Mucosa of descending colon (tissue), 3 donors: ENCODE results near the gene CX3CL1. TPM values are rescaled to one million over a fixed set of nuclear protein-coding genes. Genes with fewer than 3 reads are reported as not detected.
A peak's percentile ranks its signal among the peaks of the same experiment; 100 is the strongest.
"Not testable (repeated sequence)": the region's sequence is repeated elsewhere in the genome, so short reads cannot be mapped to it uniquely, and the experiment has no call there.

Experiments
- ATAC-seq: fragments of 200-7000 bp; cut with Tn5 transposase; one replicate; pipeline ENCODE4 v1.9.1; 2020; ENCODE audit warnings: mild to moderate bottlenecking, moderate library complexity
- DNase-seq, 3 donors: peaks; one replicate each; pipeline ENCODE4 v3.0.0-alpha.2; 2020
- H3K36me3 ChIP-seq: fragments of 200-600 bp; one replicate; pipeline ENCODE4 v1.8.0; 2021; ENCODE audit warnings: low read depth, mild to moderate bottlenecking
- H3K4me1 ChIP-seq: fragments of 200-600 bp; one replicate; pipeline ENCODE4 v1.8.0; 2021; ENCODE audit warnings: low read depth, mild to moderate bottlenecking
- H3K4me3 ChIP-seq: fragments of 200-600 bp; one replicate; pipeline ENCODE4 v1.8.0; 2021; ENCODE audit warnings: mild to moderate bottlenecking
- H3K9me3 ChIP-seq: fragments of 200-600 bp; one replicate; pipeline ENCODE4 v1.8.0; 2021; ENCODE audit warnings: mild to moderate bottlenecking
- intact Hi-C, 2 donors: fragments of 100-400 bp; cut with DNase I in 1 of 2; cut with micrococcal nuclease in 1 of 2; formaldehyde crosslinking; loops; one replicate each; pipeline versions ENCODE4 v1.11.0 to v1.11.1; 2022; cut with DNase I, micrococcal nuclease
- total RNA-seq, 3 donors: library from RNA; stranded (reverse); fragmentation: NEBNext Ultra II Directional in 2 of 3; extraction: Animal tissue kit (Norgen Biotek cat#: 25700) in 2 of 3; gene quantifications; one replicate each; pipeline versions ENCODE4 v1.2.1 to v1.2.4, GENCODE V29; 2021 to 2023
- TF ChIP-seq, protein P1 (sequence below): fragments of 200-600 bp; IDR thresholded peaks from one replicate; pipeline ENCODE4 v1.8.0; 2022; ENCODE audit warnings: antibody characterized with exemption, mild to moderate bottlenecking
- donor health status: DM: no; HTN: no; CAD: no; lungs with moderate emphysema.
- donor health status: DM: no; HTN: no; CAD: no.
- donor health status: DM: no; HTN: yes; CAD: no.

CX3CL1 gene
- total RNA-seq, 3 donors from 2014 or later, result 2.6 to 10.5 (median 3.5) TPM

DNA sequence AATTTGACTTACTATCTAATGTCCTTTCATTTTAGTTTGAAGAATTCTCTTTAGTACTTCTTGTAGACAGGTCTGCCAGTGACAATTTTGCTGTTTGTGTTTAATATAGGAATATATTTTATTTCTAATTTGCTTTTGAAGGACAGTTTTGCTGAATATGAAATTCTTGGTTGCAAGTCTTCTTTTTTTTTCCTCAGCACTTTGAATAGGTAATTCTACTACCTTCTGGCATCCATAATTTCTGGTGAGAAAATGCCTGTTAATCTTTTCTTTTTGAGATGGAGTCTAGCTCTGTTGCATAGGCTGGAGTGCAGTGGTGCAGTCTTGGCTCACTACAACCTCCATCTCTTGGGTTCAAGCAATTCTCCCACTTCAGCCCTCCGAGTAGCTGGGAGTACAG, 38.9 kb upstream of the CX3CL1 start:
- H3K4me3 ChIP-seq, result no peak overlapping the region
- H3K4me1 ChIP-seq, result no peaks in the 10 kb centered on the region
- no peak for DNase-seq
- intact Hi-C loops, result no loop called here
- no peak for ATAC-seq
- TF ChIP-seq, protein P1, sequence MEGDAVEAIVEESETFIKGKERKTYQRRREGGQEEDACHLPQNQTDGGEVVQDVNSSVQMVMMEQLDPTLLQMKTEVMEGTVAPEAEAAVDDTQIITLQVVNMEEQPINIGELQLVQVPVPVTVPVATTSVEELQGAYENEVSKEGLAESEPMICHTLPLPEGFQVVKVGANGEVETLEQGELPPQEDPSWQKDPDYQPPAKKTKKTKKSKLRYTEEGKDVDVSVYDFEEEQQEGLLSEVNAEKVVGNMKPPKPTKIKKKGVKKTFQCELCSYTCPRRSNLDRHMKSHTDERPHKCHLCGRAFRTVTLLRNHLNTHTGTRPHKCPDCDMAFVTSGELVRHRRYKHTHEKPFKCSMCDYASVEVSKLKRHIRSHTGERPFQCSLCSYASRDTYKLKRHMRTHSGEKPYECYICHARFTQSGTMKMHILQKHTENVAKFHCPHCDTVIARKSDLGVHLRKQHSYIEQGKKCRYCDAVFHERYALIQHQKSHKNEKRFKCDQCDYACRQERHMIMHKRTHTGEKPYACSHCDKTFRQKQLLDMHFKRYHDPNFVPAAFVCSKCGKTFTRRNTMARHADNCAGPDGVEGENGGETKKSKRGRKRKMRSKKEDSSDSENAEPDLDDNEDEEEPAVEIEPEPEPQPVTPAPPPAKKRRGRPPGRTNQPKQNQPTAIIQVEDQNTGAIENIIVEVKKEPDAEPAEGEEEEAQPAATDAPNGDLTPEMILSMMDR, result no peak
- H3K9me3 ChIP-seq, result peaks cover 2% of the 10 kb centered on the region
- H3K36me3 ChIP-seq, result no peaks in the 10 kb centered on the region

DNA sequence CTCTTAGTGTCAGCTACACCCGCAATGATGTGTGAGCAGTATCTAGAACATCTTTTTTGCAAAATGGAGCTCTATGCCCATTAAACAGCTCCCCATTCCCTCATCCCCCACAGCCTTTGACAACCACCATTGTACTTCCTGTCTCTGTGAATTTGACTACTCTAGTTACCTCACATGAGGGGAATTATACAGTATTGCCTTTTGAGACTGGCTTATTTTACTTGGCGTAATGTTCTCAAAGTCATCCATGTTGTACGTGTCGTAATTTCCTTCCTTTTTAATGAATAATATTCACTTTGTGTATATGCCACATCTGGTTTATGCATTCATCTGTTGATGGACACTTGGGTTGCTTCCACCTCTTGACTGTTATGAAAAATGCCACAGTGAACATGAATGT, 36.9 kb upstream of the CX3CL1 start:
- ATAC-seq, result no peak
- no peaks in the 10 kb centered on the region for H3K36me3 ChIP-seq
- H3K4me1 ChIP-seq, result no peaks in the 10 kb centered on the region
- H3K4me3 ChIP-seq, result no peak overlapping the region
- intact Hi-C loops, result no loop called here
- DNase-seq, result no peak
- H3K9me3 ChIP-seq, result peaks cover 2% of the 10 kb centered on the region
- TF ChIP-seq, protein P1, result no peak

DNA sequence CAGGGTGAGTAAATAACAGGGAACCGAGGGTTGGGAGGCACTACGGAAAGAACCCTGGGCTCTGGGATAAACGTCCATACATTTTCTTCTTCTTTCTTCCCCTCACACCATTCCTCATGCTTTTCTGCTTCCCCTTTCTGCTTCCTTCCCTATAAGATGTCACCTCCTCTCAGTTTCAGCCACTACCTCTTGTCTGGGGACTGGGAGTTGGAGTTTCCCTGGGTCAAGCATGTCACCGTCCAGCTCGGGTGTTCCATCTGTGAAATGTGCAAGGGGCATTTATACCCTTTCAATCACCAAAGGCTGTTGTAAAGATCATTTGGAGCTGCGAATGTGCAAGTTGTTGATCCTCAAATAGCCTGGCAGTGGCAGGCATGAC, 31.2 kb upstream of the CX3CL1 start:
- Histone ChIP-seq H3K4me3 (no peak overlapping the region), H3K9me3 (no peaks in the 10 kb centered on the region), H3K36me3 (no peaks in the 10 kb centered on the region), H3K4me1 (peaks cover 10% of the 10 kb centered on the region)
- TF ChIP-seq, protein P1, result no peak
- no peak for DNase-seq
- intact Hi-C loops, result no loop called here
- ATAC-seq, result no peak

DNA sequence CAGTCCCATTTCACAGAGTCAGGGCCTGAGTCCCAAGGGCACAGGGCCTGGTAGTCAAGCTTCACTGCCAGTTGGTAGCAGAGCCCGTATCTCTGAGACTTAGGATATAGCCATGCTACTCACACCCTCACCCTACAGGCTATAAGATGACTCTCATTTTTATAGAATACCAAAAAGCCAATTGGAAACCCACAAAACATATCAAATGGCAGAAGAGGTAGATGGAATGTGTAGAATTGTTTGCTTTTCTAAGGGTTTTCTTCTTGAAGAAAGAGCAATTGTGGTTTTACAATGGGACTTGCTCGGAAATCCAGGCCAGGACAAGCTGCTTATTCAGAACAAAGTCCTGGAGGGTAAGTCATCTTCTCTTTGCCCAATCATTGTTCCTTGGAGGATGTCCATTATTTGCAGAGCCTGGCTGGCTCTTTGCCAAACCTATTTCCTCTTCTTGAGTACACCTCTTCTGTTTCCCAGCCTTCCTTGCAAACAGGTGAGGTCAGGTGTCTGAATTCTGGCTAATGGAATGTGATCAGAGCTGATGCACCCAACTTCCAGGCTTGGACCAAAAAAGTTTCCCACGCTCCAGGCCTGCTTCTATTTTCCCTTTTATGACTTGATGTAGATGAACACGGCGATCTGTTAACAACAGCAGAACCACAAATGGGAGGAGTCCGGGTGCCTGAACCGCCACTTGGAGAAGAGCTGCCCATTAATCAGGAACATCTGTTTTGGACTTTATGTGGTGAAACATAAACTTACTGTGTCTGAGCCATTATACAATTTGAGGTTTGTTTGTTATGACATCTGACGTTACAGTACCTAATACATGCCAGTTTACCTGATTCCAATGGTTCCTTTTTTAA, 30.6 kb upstream of the CX3CL1 start:
- TF ChIP-seq, protein P1, result no peak
- Histone ChIP-seq H3K4me1 (peaks cover 10% of the 10 kb centered on the region), H3K36me3 (no peaks in the 10 kb centered on the region), H3K4me3 (no peak overlapping the region), H3K9me3 (no peaks in the 10 kb centered on the region)
- intact Hi-C loops, result no loop called here
- ATAC-seq (peak; percentile 93), DNase-seq (peak in 2 of 3 donors; percentile 35 to 88)

DNA sequence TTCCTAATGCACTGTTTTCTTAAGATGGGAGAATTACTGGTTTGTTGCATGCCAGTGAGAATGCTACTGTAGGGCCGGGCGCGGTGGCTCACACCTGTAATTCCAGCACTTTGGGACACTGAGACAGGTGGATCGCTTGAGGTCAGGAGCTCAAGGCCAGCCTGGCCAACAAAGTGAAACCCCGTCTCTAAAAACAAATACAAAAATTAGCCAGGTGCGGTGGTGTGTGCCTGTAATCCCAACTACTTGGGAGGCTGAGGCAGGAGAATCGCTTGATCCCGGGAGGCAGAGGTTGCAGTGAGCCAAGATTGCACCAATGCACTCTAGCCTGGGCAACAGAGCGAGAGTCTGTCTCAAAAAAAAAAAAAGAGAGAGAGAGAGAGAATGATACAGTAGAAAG, 29.7 kb upstream of the CX3CL1 start:
- H3K36me3 ChIP-seq, ATAC-seq, DNase-seq, intact Hi-C loops, H3K9me3 ChIP-seq, H3K4me3 ChIP-seq: not testable (repeated sequence)
- H3K4me1 ChIP-seq, result peaks cover 10% of the 10 kb centered on the region

DNA sequence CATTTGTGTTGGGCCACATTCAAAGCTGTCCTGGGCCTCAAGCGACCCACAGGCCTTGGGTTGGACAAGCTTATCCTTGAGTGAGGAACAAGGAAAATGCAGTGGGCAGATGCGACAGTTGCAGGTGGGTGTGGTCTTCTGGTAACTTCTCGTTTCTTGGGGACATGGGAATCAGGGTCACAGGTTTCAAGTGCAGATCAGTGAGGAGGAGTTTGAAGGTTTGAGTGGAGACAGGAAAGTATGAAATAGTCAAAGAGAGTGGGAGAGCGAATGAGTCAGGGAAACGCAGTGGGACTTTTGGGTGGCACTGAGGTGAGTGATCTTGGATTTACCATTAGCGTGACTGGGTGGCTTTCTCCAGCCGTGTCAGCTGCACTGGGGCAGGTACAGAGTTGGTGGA, 29.1 kb upstream of the CX3CL1 start:
- TF ChIP-seq, protein P1, result no peak
- no peak overlapping the region for H3K4me3 ChIP-seq
- no peak for ATAC-seq
- intact Hi-C loops, result no loop called here
- H3K4me1 ChIP-seq, result peaks cover 10% of the 10 kb centered on the region
- H3K9me3 ChIP-seq, result no peaks in the 10 kb centered on the region
- no peak for DNase-seq
- H3K36me3 ChIP-seq, result no peaks in the 10 kb centered on the region

DNA sequence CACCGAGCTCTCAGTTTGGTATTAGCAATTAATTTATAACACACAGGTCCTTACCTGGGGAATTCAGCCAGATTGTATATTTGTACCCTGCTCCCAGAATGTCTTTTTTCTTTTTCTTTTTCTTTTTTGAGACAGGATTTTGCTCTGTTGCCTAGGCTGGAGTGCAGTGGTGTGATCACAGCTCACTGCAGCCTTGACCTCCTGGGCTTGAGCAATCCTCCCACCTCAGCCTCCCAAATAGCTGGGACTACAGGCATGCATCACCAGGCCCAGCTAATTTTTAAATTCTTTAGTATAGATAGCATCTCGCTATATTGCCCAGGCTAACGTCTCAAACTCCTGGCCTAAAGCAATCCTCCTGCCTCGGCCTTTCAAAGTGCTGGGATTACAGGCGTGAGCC, 28.2 kb upstream of the CX3CL1 start:
- H3K4me3 ChIP-seq, DNase-seq, intact Hi-C loops, ATAC-seq, H3K36me3 ChIP-seq, H3K9me3 ChIP-seq: not testable (repeated sequence)
- H3K4me1 ChIP-seq, result peaks cover 10% of the 10 kb centered on the region
